Left lung (tissue), 10 donors: Measurements from ENCODE around the gene PNCK. TPM values are rescaled to one million over a fixed set of nuclear protein-coding genes. Genes with fewer than 3 reads are reported as not detected.
"Not testable (repeated sequence)": the region's sequence is repeated elsewhere in the genome, so short reads cannot be mapped to it uniquely, and the experiment has no call there.

Experiments used
- ATAC-seq: fragments of 200-7000 bp; cut with Tn5 transposase; one replicate; pipeline ENCODE4 v1.9.1; 2020; ENCODE audit warnings: moderate library complexity
- DNase-seq, 4 donors: peaks; one replicate each; pipeline ENCODE4 v3.0.0-alpha.2; 2013 to 2020
- H3K27ac ChIP-seq, 2 donors: fragments of 200-600 bp; sonication (generic) in 1 of 2; one replicate each; pipeline versions ENCODE4 v1.5.0 to v1.8.0; 2020 to 2021
- H3K27me3 ChIP-seq, 2 donors: fragments of 200-600 bp; sonication (generic) in 1 of 2; one replicate each; pipeline versions ENCODE4 v1.5.0 to v1.8.0; 2020 to 2021
- H3K36me3 ChIP-seq, 2 donors: fragments of 200-600 bp; sonication (generic) in 1 of 2; one replicate each; pipeline versions ENCODE4 v1.5.0 to v1.8.0; 2020 to 2021
- H3K4me1 ChIP-seq, 2 donors: fragments of 200-600 bp; one replicate each; pipeline ENCODE4 v1.8.0; 2021
- H3K4me3 ChIP-seq, 2 donors: fragments of 200-600 bp; sonication (generic) in 1 of 2; one replicate each; pipeline versions ENCODE4 v1.5.0 to v1.8.0; 2020 to 2021; ENCODE audit warnings: mild to moderate bottlenecking in 1 of 2
- H3K9me3 ChIP-seq, 2 donors: fragments of 200-600 bp; sonication (generic) in 1 of 2; one replicate each; pipeline versions ENCODE4 v1.5.0 to v1.8.0; 2020 to 2021
- CTCF ChIP-seq, 2 donors: fragments of 200-600 bp; sonication (generic) in 1 of 2; IDR thresholded peaks; one replicate each; pipeline versions ENCODE4 v1.5.0 to v1.8.0; 2021; ENCODE audit warnings: antibody characterized with exemption in 2 of 2
- intact Hi-C, 2 donors: fragments of 100-400 bp; cut with DNase I; formaldehyde crosslinking; loops; one replicate each; pipeline versions ENCODE4 v1.11.2 to v1.14.2; 2022
- polyA plus RNA-seq, 6 donors: library from polyadenylated mRNA; unstranded; fragments of 120-200 nt; gene quantifications; one replicate each; pipeline ENCODE4 v1.2.1, GENCODE V29; 2013; ENCODE audit not compliant: insufficient read length in 6 of 6
- total RNA-seq, 2 donors: library from RNA; stranded (reverse); fragmentation: NEBNext Ultra II Directional; extraction: Animal tissue kit (Norgen Biotek cat#: 25700); gene quantifications; one replicate each; pipeline ENCODE4 v1.2.1, GENCODE V29; 2021
- donor health status: DM: no; HTN: yes; CAD: no.
- donor health status: DM: no; HTN: no; CAD: no.

The PNCK gene
- total and polyA plus RNA-seq, 8 donors = 0.34 to 1.4 (median 0.67) TPM; not detected in 1

GRCh38 chrX:153696100-153696499 lies 22.5 kb upstream of the PNCK start:
- no peaks in the 10 kb centered on the region for H3K4me1 ChIP-seq
- ATAC-seq (no peak), DNase-seq (no peak)
- H3K27ac ChIP-seq = no peak overlapping the region
- no peak for TF ChIP-seq CTCF (IDR thresholded peaks at IDR 0.05)
- H3K27me3 ChIP-seq = no peaks in the 10 kb centered on the region
- H3K9me3 ChIP-seq = no peaks in the 10 kb centered on the region
- no peak overlapping the region for H3K4me3 ChIP-seq
- intact Hi-C loops = no loop called here
- peaks cover 0 to 30% of the 10 kb centered on the region in 2 donors for H3K36me3 ChIP-seq

DNA sequence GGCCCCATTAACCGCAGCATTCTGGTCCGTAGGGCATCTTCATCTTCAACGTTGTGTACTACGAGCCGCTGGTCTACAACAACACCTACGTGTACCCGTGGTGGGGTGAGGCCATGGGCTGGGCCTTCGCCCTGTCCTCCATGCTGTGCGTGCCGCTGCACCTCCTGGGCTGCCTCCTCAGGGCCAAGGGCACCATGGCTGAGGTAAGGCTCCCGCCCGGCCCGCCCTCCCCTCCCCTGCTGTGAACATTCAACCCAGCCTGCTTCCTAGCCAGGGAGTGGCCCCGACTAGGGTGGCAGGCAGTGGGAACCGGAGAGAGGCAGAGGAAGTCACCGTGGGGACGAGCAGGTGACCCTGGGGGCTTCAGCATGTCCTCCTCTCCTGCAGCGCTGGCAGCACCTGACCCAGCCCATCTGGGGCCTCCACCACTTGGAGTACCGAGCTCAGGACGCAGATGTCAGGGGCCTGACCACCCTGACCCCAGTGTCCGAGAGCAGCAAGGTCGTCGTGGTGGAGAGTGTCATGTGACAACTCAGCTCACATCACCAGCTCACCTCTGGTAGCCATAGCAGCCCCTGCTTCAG lies 21.2 kb upstream of the PNCK start:
- DNase-seq (no peak), ATAC-seq (no peak)
- peaks cover 0 to 7% of the 10 kb centered on the region in 2 donors for H3K27me3 ChIP-seq
- peaks cover 0 to 20% of the 10 kb centered on the region in 2 donors for H3K36me3 ChIP-seq
- no peak for TF ChIP-seq CTCF (IDR thresholded peaks at IDR 0.05)
- H3K9me3 ChIP-seq = no peaks in the 10 kb centered on the region
- no peak overlapping the region for H3K27ac ChIP-seq
- H3K4me1 ChIP-seq = no peaks in the 10 kb centered on the region
- no peak overlapping the region for H3K4me3 ChIP-seq
- intact Hi-C loops = no loop called here

GRCh38 chrX:153694256-153694655 lies 20.6 kb upstream of the PNCK start:
- H3K27ac ChIP-seq, H3K4me1 ChIP-seq, ATAC-seq, H3K9me3 ChIP-seq, H3K4me3 ChIP-seq, intact Hi-C loops: not testable (repeated sequence)
- DNase-seq = peak in 1 of 4 donors; percentile 47
- H3K36me3 ChIP-seq = peaks cover 0 to 18% of the 10 kb centered on the region in 2 donors
- H3K27me3 ChIP-seq = peaks cover 0 to 12% of the 10 kb centered on the region in 2 donors

- DNase-seq = peak in 1 of 4 donors; percentile 42
- no peak overlapping the region for H3K27ac ChIP-seq
- peaks cover 0 to 16% of the 10 kb centered on the region in 2 donors for H3K36me3 ChIP-seq
- no peaks in the 10 kb centered on the region for H3K4me1 ChIP-seq
- TF ChIP-seq CTCF (IDR thresholded peaks at IDR 0.05) = no peak
- no peak for ATAC-seq
- H3K27me3 ChIP-seq = peaks cover 0 to 20% of the 10 kb centered on the region in 2 donors
- H3K9me3 ChIP-seq = no peaks in the 10 kb centered on the region
- intact Hi-C loops = no loop called here
- no peak overlapping the region for H3K4me3 ChIP-seq
Observed at GRCh38 chrX:153693216-153694086, 19.8 kb upstream of the PNCK start.

GRCh38 chrX:153692611-153693156 lies 19.1 kb upstream of the PNCK start:
- H3K36me3 ChIP-seq = peaks cover 0 to 16% of the 10 kb centered on the region in 2 donors
- no peak for TF ChIP-seq CTCF (IDR thresholded peaks at IDR 0.05)
- H3K27me3 ChIP-seq = peaks cover 0 to 20% of the 10 kb centered on the region in 2 donors
- intact Hi-C loops = no loop called here
- ATAC-seq (no peak), DNase-seq (no peak)
- no peaks in the 10 kb centered on the region for H3K9me3 ChIP-seq
- no peak overlapping the region for H3K4me3 ChIP-seq
- no peak overlapping the region for H3K27ac ChIP-seq
- H3K4me1 ChIP-seq = no peaks in the 10 kb centered on the region
